GM18519 (cell line): Measurements from ENCODE around the gene OXCT1.
"Not testable (repeated sequence)": the region's sequence is repeated elsewhere in the genome, so short reads cannot be mapped to it uniquely, and the experiment has no call there.

Experiments
- ATAC-seq: cut with Tn5 transposase; IDR thresholded peaks from one replicate; pipeline ENCODE4 v1.9.1; 2021; ENCODE audit warnings: mild to moderate bottlenecking, moderate library complexity; ENCODE audit not compliant: unreplicated experiment, low FRiP score

OXCT1 gene

DNA sequence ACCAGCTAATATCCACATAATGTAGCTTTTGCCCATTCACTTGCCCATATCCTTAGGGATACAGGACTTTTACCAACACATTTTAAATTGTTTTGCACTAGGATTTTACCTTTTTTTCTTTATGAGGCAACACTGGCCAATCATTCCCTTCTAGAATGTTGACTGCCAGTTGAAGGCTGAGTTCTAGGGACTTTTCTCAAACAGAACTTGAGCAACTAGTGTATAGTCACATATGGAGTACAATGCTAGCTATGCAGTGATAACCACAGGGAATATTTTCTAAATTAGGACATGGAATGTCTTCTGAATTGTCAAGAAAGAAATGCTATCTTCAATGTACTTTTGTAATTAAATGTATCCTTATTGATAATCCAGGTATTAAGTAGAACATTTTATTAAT is 133.6 kb downstream of the OXCT1 start:
- ATAC-seq = no peak

DNA sequence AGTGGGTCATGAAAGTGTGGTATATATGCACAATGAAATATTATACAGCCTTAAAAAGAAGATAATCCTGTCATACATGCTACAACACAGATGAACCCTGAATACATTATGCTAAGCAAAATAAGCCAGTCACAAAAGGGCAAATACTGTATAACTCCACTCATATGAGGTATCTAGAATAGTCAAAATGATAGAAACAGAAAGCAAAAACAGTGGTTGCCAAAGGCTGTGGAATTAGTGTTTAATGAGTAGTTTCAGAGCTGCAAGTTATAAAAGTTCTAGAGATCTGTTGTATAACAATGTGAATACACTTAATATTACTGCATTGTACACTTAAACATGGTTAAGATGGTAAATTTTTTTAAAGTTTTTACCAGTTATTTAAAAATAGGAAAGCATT is 135.0 kb downstream of the OXCT1 start:
- ATAC-seq = peak; percentile 61

DNA sequence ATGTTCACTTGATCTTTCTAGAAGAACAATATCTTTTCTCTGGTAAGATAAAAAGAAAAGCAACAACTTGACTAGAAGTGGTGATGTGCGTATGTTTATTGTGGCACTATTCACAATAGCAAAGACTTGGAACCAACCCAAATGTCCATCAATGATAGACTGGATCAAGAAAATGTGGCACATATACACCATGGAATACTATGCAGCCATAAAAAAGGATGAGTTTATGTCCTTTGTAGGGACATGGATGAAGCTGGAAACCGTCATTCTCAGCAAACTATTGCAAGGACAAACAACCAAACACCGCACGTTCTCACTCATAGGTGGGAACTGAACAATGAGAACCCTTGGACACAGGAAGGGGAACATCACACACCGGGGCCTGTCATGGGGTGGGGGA is 140.8 kb downstream of the OXCT1 start:
- not testable (repeated sequence) for ATAC-seq

DNA sequence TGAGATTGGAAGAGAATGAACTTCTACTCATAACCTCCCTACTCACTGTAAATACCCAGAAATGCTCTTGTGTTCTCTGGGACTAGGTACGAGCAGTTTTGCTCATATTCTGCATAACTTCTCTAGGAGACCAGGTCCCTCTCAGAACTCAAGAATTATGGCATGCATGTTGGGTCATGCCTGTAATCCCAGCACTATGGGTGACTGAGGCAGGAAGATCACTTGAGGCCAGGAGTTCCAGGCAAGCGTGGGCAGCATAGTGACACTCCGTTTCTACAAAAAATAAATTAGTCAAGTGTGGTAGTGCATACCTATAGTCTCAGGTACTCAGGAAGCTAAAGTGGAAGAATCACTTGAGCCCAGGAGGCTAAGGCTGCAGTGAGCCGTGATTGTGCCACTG is 141.9 kb downstream of the OXCT1 start:
- no peak for ATAC-seq

DNA sequence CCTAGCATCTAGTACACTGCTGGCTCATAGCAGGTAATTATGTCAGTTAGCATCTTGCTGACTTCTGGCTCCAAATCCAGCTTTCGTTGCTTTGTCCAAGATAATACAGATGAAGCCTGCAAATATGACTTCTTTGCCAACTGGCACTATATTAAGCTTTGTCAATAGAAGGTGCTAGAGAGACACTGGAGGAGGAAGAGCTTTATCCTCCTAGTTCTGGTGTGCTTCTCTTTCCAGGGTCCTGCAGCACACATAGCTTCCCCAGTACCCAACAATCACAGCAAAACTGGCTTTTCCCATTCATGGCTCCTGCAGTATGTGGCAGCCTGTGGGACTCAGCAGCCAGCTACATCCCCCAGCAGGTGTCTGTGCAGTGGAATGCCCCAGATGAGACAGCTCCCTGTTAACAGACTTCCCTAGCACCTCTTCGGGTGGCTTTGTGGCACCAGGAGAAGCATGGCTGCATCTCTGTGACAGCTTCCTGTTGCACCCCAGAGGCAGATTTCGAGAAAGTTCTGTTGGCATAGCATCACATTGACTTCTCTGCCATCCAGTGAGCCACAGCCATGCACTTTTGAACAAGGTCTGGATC is 147.8 kb downstream of the OXCT1 start:
- ATAC-seq = no peak

DNA sequence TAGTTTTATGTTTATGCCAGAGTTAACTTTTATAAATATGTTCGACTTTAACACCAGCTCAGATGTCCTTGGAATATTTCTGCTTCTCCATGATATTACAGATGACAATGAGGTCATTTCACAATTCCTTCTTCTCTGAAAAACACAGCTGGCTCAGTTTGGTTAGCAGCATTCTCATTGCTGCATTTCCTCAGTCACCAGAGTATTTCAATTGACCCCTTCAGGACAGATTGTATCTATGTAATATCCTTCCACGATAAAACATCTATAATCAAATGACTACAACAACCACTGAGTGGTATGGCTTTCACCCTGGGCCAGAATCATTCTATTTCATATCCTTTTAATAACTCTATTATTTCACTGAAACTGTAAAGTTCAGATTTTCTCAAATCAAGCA is 148.7 kb downstream of the OXCT1 start:
- ATAC-seq = no peak

DNA sequence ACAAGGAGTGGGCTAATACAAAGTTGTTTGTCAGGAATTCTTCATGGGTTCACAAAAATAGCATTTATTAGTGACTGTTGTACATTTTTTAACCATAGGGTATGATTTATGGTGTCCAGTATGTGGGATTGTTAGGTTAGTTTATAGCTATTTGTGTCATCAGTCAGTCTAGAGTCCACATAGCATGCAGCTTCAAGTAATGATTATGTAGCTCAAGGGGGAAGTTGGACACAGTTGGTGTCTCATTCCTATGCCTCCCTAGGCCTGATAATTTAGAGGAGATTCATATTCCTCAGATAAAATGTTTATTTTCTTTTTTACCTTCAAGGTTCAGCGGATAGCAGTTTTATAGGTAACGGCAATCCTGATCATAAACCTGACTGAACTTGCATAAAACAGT is 153.8 kb downstream of the OXCT1 start:
- ATAC-seq = no peak

DNA sequence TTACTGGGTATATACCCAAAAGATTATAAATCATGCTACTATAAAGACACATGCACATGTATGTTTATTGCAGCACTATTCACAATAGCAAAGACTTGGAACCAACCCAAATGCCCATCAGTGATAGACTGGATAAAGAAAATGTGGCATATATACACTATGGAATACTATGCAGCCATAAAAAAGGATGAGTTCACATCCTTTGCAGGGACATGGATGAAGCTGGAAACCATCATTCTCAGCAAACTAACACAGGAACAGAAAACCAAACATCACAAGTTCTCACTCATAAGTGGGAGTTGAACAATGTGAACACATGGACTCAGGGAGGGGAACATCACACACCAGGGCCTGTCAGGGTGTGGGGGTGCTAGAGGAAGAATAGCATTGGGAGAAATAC is 155.8 kb downstream of the OXCT1 start:
- ATAC-seq = not testable (repeated sequence)

DNA sequence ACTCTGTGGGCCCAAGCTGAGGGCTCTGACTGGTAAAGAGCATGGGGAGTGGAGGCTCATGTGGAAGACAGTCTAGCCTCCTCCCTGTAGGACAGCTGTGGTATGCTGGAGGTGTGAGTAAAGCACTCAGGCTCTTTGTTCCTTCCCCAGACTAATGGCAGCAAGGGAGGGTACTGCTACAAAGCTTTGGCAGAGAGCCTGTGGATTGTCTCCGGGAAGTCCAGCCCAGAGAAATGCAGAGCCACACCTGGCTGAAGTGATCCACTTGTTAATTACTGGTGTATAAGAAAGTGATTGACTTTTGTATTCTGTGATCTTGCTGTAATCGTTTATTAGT is 161.7 kb downstream of the OXCT1 start:
- ATAC-seq = peak; percentile 12

DNA sequence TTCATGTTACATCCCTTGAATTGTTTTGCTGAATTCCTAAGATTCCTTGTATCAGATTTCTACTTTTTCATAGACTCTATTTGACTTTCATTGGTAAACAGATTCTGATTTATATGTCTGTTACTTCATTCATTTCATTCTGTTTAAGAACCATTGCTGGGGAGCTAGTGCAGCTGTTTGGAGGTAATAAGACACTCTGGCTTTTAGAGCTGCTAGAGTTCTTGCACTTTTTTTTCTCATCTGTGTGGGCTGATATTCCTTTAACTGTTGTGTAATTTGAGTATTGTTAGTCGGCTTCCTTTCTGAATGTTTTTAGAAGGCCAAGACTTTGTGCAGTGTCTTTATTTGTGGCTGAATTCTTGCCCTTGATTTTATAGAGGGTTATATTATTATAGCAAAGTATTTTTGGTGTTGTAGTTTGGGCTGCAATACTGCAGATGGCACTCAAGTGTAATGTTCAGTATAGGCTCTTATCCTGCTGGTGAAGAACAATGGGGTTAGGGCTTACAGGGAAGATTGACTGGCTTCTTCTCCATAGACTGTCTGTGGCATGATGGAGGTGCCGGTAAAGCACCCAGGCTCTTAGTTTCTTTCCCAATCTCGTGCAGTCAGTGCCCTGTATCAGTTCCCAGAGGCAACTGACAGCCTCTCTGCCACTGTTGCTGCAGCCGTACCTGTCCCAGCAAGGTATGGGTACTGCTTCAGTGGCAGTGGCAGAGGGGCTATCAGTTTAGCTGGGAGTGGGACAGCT is 162.2 kb downstream of the OXCT1 start:
- peak; percentile 84 for ATAC-seq

DNA sequence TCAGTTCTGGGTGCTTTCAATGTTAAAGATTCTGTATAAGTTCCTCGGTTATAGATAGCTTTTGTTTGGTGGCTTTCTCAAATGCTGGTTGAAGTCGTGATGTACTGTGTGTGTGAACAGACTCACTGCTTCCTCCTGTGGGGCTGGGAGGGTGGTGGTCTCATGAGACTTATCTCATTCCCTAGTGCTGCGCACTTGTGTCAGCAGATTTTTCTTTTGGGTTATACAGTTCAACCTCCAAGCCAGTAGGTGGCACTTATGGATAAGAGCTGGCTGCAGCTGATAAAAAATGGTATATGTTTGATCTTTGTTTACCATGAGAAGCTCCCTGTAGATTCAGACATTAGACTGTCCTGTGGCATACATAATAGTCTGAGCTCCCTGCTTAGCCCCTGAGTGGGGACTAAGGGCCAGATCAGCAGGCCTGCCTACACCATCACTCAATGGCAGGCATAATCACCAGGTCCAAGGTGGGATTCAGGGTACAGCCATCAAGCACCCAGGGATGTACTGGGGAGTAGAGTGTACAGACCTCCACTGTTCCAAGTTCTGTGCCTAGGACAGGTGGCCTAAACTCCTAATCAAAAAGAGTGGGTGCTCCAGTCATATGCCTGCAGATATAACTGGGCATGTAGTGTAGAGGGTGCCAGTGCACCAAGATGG is 174.2 kb downstream of the OXCT1 start:
- ATAC-seq = no peak

DNA sequence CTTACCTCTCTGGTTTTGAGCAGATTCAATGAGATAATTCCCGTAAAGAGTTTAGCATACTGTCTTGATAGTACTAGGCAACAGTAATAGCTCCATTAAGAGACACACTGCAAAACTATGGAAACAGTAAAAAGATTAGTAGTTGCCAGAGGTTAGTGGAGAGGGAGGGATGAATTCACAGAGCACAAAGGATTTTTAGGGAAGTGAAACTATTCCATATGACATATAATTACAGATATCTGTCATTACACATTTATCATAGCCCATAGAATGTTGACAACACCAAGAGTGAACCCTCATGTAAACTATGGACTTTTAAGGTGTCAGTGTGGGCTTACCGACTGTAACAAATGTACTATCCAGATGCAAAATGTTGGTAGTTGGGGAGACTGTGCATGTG is 183.5 kb downstream of the OXCT1 start:
- ATAC-seq = no peak

DNA sequence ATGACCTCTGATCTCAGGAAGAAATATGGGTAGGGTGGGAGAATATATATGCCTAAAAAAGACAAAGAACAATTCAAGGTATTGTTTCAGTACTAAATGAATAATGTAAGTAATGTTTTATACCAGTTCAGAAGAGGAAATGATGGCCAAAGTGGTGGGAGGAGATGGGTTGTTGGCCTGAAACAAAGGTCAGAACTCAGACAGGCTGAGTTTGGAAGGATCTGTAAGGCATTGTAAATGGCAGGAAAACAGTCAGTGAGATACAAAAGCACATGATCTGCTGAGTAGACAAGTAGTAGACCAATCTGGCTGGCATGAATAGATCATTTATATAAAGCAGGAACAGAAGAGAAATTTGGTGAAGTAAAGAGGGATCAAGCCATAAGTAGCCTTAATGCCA is 184.0 kb downstream of the OXCT1 start:
- ATAC-seq = no peak

DNA sequence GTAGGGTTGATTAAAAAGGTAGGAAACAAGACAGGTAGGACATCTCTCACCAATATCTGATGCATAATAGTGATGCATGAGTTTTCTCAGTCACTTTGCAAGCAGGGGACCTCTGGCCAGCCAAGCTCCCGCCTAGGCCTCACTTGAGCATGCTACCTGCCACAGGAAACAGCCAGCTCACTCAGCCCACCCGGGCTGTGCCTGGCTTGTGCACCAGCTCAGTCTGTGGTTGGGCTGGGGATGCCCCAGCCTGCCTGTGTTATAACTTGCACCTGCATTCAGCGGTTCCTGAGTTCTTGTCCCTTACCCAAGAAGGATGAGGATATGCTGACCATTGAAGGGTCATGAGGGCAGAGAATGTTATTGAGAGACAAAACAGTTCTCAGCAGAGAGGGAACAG is 187.0 kb downstream of the OXCT1 start:
- ATAC-seq = no peak

DNA sequence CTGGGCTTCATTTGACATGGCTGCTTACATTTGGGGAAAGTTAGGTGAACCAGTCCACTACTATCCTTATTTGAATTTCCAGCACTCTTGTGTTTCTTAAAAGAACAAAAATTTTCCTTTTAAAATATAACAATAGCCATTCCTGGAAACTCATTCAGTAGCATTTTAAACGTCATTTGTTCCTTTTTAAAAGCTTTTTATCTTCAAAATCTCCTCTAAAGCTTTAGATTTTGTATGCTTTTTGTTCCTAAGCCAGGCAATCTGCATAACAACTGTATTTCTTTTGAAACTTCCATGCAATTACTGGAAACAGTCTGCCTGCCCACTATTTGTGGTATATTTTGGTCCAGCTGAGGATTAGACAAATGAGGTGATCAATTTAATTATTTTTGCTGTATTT is 187.6 kb downstream of the OXCT1 start:
- ATAC-seq = no peak

DNA sequence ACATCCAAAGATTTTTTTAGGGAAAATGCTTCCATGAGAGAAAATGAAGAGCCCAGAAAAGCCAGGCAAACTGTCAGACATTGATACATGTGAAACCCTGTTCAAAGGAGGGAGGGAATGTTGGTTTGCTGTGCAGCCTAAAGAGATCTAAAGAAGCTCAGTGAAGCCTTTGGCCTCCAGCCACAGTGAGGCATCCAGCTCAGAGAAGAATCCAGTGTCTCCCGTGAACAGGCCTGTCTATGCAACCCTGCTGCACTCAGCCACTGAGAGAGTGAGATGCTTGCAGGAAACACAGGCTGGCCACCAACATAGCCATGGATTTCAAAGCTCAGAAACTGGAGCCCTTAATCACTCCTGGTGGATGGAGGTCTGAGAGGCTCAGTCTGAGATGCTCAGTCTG is 188.4 kb downstream of the OXCT1 start:
- no peak for ATAC-seq
